Tibial nerve (tissue), 4 donors: ENCODE results near the gene PPP2R2C. TPM values are rescaled to one million over a fixed set of nuclear protein-coding genes. Genes with fewer than 3 reads are reported as not detected.

Experiments used
- DNase-seq, 2 donors: peaks; one replicate each; pipeline ENCODE4 v3.0.0-alpha.2; 2019; ENCODE audit warnings: low spot score in 2 of 2
- H3K27ac ChIP-seq, 4 donors: fragments of 200-600 bp; sonication (generic) in 3 of 4; one replicate each; pipeline ENCODE4 v1.5.1; 2017 to 2019; ENCODE audit warnings: mild to moderate bottlenecking in 1 of 4
- H3K27me3 ChIP-seq, 2 donors: fragments of 200-600 bp; sonication (generic) in 1 of 2; one replicate each; pipeline versions ENCODE4 v1.5.1 to v1.6.0; 2017 to 2019
- H3K36me3 ChIP-seq, 3 donors: fragments of 200-600 bp; sonication (generic); one replicate each; pipeline ENCODE4 v1.5.1; 2018 to 2019
- H3K4me1 ChIP-seq, 4 donors: fragments of 200-600 bp; sonication (generic) in 3 of 4; one replicate each; pipeline ENCODE4 v1.5.1; 2017 to 2019
- H3K4me3 ChIP-seq, 4 donors: fragments of 200-600 bp; sonication (generic) in 3 of 4; one replicate each; pipeline ENCODE4 v1.5.1; 2017 to 2019; ENCODE audit warnings: mild to moderate bottlenecking in 1 of 4, moderate library complexity in 1 of 4
- H3K9me3 ChIP-seq, 4 donors: fragments of 200-600 bp; sonication (generic) in 3 of 4; one replicate each; pipeline ENCODE4 v1.5.1; 2017 to 2019
- EP300 ChIP-seq, 2 donors: sonication (generic); formaldehyde crosslinking; IDR thresholded peaks; one replicate each; pipeline ENCODE4 v1.6.1; 2017; ENCODE audit warnings: antibody characterized with exemption in 2 of 2, mild to moderate bottlenecking in 1 of 2
- POLR2A ChIP-seq, 2 donors: fragments of 450-650 bp; IDR thresholded peaks; one replicate each; pipeline ENCODE4 v1.6.1; 2017; ENCODE audit warnings: antibody characterized with exemption in 2 of 2, mild to moderate bottlenecking in 2 of 2, moderate library complexity in 2 of 2
- WGBS, 2 donors: methylation state at CpG; one replicate each; pipeline ENCODE4 v1.1.5; 2018; 5-methylcytosine and 5-hydroxymethylcytosine counted together
- total RNA-seq, 4 donors: library from RNA; depleted of rRNA; stranded (reverse); fragments of >200 nt; gene quantifications; one replicate each; pipeline ENCODE4 v1.1.0, GENCODE V29; 2016
- TF ChIP-seq, protein P1 (sequence below), 5 experiments: fragments of 200-600 bp in 3 of 5; fragments of 450-650 bp in 2 of 5; sonication (generic) in 3 of 5; IDR thresholded peaks; one replicate each; pipeline ENCODE4 v1.5.1; 2016 to 2019; ENCODE audit warnings: antibody characterized with exemption in 5 of 5, mild to moderate bottlenecking in 3 of 5, moderate library complexity in 2 of 5

PPP2R2C gene
- total RNA-seq, 4 donors from 2014 or later: under 0.01 to 0.66 (median 0.42) TPM; not detected in 1

DNA sequence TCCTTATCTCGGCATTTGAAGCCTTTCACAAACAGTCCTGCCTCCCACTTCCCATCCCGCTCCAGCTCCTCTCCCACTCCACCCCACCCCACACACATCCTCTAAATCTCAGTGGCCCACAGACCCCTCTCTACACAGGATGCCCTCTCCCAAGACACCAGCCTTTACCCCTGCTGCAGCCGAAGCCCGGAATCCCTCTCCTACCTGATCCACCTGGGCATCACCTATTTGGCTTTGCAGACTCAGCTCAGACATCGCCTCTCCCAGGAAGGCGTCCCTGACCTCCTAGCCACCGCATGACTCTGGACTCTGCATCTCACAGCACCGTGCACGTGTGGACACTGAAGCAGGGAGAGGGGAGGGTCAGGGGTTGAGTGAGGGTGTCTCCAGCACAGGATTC, 11.5 kb downstream of the PPP2R2C start:
- DNase-seq: no peak

DNA sequence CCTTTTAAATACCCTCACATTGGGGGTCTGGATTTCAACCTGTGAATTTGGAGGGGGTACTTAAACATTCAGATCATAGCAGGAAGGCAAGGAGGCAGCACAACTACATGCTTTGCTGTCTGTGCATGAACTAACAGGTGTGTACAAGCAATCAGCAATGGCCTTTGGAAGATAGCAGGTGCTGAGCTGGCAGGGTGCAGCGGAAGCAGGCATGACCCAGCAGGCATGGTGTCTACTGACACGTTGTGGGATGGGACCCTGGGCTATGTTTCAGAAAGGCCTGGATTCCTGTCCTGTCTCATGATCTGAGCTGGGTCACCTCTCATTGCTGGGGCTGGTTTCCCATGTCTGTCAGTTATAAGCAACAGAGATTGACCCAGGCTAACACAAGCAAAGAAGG, 13.9 kb downstream of the PPP2R2C start:
- peaks cover 0 to 29% (median 0%) of the 10 kb centered on the region in 4 donors for H3K9me3 ChIP-seq
- WGBS, 2 donors: 80 to 90% methylated on average over 1 to 2 of the region's 2 CpGs
- no peak overlapping the region for H3K27ac ChIP-seq
- no peak overlapping the region for H3K4me3 ChIP-seq
- no peaks in the 10 kb centered on the region for H3K27me3 ChIP-seq
- DNase-seq: no peak
- no peaks in the 10 kb centered on the region for H3K36me3 ChIP-seq
- no peaks in the 10 kb centered on the region for H3K4me1 ChIP-seq
- TF ChIP-seq POLR2A (IDR thresholded peaks at IDR 0.05) (no peak), EP300 (IDR thresholded peaks at IDR 0.05) (no peak)
- TF ChIP-seq, protein P1, sequence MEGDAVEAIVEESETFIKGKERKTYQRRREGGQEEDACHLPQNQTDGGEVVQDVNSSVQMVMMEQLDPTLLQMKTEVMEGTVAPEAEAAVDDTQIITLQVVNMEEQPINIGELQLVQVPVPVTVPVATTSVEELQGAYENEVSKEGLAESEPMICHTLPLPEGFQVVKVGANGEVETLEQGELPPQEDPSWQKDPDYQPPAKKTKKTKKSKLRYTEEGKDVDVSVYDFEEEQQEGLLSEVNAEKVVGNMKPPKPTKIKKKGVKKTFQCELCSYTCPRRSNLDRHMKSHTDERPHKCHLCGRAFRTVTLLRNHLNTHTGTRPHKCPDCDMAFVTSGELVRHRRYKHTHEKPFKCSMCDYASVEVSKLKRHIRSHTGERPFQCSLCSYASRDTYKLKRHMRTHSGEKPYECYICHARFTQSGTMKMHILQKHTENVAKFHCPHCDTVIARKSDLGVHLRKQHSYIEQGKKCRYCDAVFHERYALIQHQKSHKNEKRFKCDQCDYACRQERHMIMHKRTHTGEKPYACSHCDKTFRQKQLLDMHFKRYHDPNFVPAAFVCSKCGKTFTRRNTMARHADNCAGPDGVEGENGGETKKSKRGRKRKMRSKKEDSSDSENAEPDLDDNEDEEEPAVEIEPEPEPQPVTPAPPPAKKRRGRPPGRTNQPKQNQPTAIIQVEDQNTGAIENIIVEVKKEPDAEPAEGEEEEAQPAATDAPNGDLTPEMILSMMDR (IDR thresholded peaks at IDR 0.05): no peak

More for the DNA sequence above, 11.5 kb downstream of the PPP2R2C start:
- H3K27me3 ChIP-seq: no peaks in the 10 kb centered on the region
- H3K4me3 ChIP-seq: no peak overlapping the region
- peaks cover 0 to 29% (median 0%) of the 10 kb centered on the region in 4 donors for H3K9me3 ChIP-seq
- no peaks in the 10 kb centered on the region for H3K36me3 ChIP-seq
- WGBS, 2 donors: 79 to 80% methylated on average over 9 of the region's 9 CpGs
- TF ChIP-seq, protein P1 (IDR thresholded peaks at IDR 0.05): no peak
- TF ChIP-seq EP300 (IDR thresholded peaks at IDR 0.05) (no peak), POLR2A (IDR thresholded peaks at IDR 0.05) (no peak)
- no peaks in the 10 kb centered on the region for H3K4me1 ChIP-seq
- H3K27ac ChIP-seq: no peak overlapping the region

DNA sequence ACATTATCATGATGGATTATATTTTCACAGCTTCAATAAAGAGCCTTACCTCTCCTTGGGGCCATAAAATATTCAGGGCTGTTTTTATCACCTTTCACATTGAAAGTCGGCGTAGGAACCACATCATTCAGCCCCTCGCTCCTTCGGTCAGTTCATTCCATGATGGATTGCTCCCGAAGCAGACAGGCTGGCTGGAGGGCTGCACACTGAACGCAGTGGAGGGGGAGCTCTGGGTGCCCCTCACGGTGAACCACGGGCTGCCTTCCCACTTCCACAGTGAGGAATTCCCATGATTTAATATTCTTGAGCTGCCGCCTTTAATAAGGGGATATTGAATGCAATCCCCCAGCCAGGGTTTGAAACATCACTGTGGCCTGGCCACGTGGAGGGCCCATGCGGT, 16.0 kb downstream of the PPP2R2C start:
- Histone ChIP-seq H3K4me1 (no peaks in the 10 kb centered on the region), H3K27ac (no peak overlapping the region), H3K4me3 (no peak overlapping the region), H3K9me3 (peaks cover 0 to 23% (median 0%) of the 10 kb centered on the region in 4 donors), H3K27me3 (no peaks in the 10 kb centered on the region), H3K36me3 (no peaks in the 10 kb centered on the region)
- WGBS, 2 donors: 65 to 78% methylated on average over 11 of the region's 11 CpGs
- TF ChIP-seq, protein P1 (IDR thresholded peaks at IDR 0.05): no peak
- TF ChIP-seq EP300 (IDR thresholded peaks at IDR 0.05) (no peak), POLR2A (IDR thresholded peaks at IDR 0.05) (no peak)
- DNase-seq: no peak

DNA sequence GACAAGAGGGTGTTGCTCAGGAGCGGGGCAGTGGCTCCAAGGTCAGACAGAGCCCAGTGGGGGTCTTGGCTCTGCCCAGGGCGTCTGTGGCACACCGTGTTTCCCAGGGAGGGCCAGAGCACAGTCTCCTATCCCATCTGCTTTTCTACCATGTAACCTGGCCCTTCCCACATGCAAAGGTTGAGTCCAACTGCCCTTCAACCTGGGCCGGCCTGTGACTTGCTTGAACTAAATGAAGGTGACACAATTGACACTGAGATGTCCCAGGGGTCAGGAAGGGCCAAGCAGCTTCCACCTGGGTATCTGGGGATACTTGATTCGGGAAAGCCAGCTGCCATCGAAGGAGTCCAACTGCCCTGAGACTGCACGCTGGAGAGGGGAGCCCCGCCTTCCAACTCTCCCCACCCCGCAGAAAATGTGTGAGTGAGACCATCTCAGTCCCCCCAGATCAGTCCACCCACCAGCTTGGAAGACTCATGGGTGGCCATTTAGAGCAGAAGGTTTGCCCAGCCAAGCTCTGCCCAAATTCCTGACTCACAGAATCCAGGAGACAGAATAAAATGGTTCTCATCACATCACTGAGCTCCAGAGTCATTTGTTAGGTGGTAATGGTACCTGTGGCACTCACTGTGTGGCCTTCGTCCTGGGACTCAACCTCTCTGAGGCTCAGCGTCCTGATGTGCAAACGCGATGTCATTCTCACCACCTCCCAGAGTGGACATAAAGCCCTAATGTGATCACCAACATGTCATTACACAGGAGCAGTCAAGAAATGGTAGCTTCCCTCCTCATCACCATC, 18.1 kb downstream of the PPP2R2C start:
- no peak for TF ChIP-seq POLR2A (IDR thresholded peaks at IDR 0.05)
- TF ChIP-seq, protein P1 (IDR thresholded peaks at IDR 0.05): no peak
- TF ChIP-seq EP300 (IDR thresholded peaks at IDR 0.05): no peak
- DNase-seq: no peak
- Histone ChIP-seq H3K4me3 (no peak overlapping the region), H3K9me3 (peaks cover 0 to 15% (median 0%) of the 10 kb centered on the region in 4 donors), H3K36me3 (no peaks in the 10 kb centered on the region), H3K4me1 (no peaks in the 10 kb centered on the region), H3K27ac (no peak overlapping the region), H3K27me3 (no peaks in the 10 kb centered on the region)
- 75 to 80% methylated on average over 9 of the region's 13 CpGs for WGBS, 2 donors

DNA sequence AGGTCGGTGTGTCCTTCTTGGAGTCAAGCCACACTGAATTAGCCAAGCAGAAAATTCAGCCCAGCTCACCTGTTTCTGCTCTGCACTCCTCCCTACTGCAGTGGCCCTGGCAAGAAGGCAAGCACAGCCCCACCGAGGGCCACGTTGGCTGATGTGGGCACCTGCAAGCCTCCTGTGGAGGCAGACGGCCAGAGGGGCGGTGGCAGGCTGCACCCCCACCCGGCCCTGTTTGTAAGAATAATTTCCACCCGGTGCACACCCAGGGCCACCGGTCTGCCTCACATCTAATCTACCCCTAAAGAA, 18.8 kb downstream of the PPP2R2C start:
- Histone ChIP-seq H3K4me1 (no peaks in the 10 kb centered on the region), H3K36me3 (no peaks in the 10 kb centered on the region), H3K27ac (no peak overlapping the region), H3K9me3 (peaks cover 0 to 9% (median 0%) of the 10 kb centered on the region in 4 donors), H3K4me3 (no peak overlapping the region), H3K27me3 (no peaks in the 10 kb centered on the region)
- TF ChIP-seq, protein P1 (IDR thresholded peaks at IDR 0.05): no peak
- TF ChIP-seq POLR2A (IDR thresholded peaks at IDR 0.05) (no peak), EP300 (IDR thresholded peaks at IDR 0.05) (no peak)
- DNase-seq: no peak
- WGBS, 2 donors: 59 to 74% methylated on average over 7 to 8 of the region's 8 CpGs
